Measurements from ENCODE around the gene GALNT15.

Gene GALNT15

GRCh38 chr3:16174389-16174788 lies at the start of gene GALNT15:
Gene GALNT15 (plus strand): TSS chr3:16174680. CDS start chr3:16175152, 472 bp downstream.
- DNase-seq, result no peak

GRCh38 chr3:16126634-16127033 lies 47.8 kb upstream of the GALNT15 start:
- no peak for DNase-seq

- no peak for DNase-seq
Observed at GRCh38 chr3:16127249-16127648, 47.2 kb upstream of the GALNT15 start.

- DNase-seq, result no peak
Observed at GRCh38 chr3:16130066-16130465, 44.4 kb upstream of the GALNT15 start.

- no peak for DNase-seq
Observed at GRCh38 chr3:16132190-16132589, 42.3 kb upstream of the GALNT15 start.

GRCh38 chr3:16132928-16133327 lies 41.6 kb upstream of the GALNT15 start:
- no peak for DNase-seq

GRCh38 chr3:16134173-16134928 lies 40.1 kb upstream of the GALNT15 start:
- no peak for DNase-seq

- no peak for DNase-seq
Observed at GRCh38 chr3:16136055-16136454, 38.4 kb upstream of the GALNT15 start.

GRCh38 chr3:16137044-16137443 lies 37.4 kb upstream of the GALNT15 start:
- no peak for DNase-seq

- DNase-seq, result no peak
Observed at GRCh38 chr3:16137977-16138376, 36.5 kb upstream of the GALNT15 start.

- DNase-seq, result no peak
Observed at GRCh38 chr3:16140116-16140893, 34.2 kb upstream of the GALNT15 start.

- no peak for DNase-seq
Observed at GRCh38 chr3:16140894-16141285, 33.6 kb upstream of the GALNT15 start.

GRCh38 chr3:16142350-16143025 lies 32.0 kb upstream of the GALNT15 start:
- DNase-seq, result no peak

- no peak for DNase-seq
Observed at GRCh38 chr3:16143861-16144447, 30.5 kb upstream of the GALNT15 start.

GRCh38 chr3:16145176-16145575 lies 29.3 kb upstream of the GALNT15 start:
- no peak for DNase-seq

- no peak for DNase-seq
Observed at GRCh38 chr3:16146015-16146730, 28.3 kb upstream of the GALNT15 start.

- DNase-seq, result no peak
Observed at GRCh38 chr3:16147220-16147994, 27.1 kb upstream of the GALNT15 start.

GRCh38 chr3:16148213-16148612 lies 26.3 kb upstream of the GALNT15 start:
- DNase-seq, result no peak

- DNase-seq, result no peak
Observed at GRCh38 chr3:16148783-16149182, 25.7 kb upstream of the GALNT15 start.

GRCh38 chr3:16150285-16150684 lies 24.2 kb upstream of the GALNT15 start:
- no peak for DNase-seq

GRCh38 chr3:16151109-16151508 lies 23.4 kb upstream of the GALNT15 start:
- DNase-seq, result no peak

GRCh38 chr3:16168211-16168610 lies 6.3 kb upstream of the GALNT15 start:
- DNase-seq, result no peak

Measured in CD4-positive, alpha-beta T cell treated with Interleukin-15 for 1 hour (primary cell).